Islet of Langerhans (tissue), 1 donor: ENCODE results near the gene SLC12A5.

Source experiments
- FAIRE-seq: peaks from one replicate; lab custom pipeline; 2011; peaks lifted over from hg19 to GRCh38; lab: Jason Lieb, UNC

Gene SLC12A5

GRCh38 chr20:46056027-46056833, 27.2 kb downstream of the SLC12A5 start:
- FAIRE-seq, result no peak

- no peak for FAIRE-seq
Measured at GRCh38 chr20:46056970-46057855, 28.2 kb downstream of the SLC12A5 start.

GRCh38 chr20:46057856-46058598, 29.0 kb downstream of the SLC12A5 start:
- no peak for FAIRE-seq

GRCh38 chr20:46058599-46059281, 29.7 kb downstream of the SLC12A5 start:
- FAIRE-seq, result no peak

DNA sequence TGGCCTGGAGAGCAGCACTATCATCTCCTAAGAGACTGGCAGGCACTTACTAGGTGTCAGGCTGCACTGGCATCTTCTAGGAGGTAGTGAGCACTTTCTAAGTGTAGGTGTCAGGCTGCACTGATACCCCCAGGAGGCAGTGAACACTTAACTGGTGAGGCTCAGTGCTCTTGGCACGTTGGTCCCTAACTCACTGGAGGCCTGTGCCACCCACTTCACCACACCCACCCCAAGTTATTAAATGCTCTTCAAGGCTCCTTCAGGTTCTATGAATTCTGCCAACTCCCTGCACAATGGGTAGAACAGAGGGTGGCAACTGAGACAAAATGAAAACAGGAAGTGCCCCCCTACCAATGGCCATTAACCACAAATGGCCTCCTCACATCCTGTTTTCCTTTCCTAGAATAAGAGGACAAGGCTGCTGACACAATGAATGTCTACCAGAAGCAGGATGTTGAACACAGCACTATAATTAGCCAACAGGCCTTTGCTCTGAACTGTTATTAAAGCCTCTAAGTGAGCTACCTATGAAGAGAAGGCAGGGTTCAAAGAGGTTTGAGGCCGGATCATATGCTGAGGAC, 31.4 kb downstream of the SLC12A5 start:
- FAIRE-seq, result no peak

- FAIRE-seq, result no peak
Measured at GRCh38 chr20:46060975-46061374, 32.0 kb downstream of the SLC12A5 start.

DNA sequence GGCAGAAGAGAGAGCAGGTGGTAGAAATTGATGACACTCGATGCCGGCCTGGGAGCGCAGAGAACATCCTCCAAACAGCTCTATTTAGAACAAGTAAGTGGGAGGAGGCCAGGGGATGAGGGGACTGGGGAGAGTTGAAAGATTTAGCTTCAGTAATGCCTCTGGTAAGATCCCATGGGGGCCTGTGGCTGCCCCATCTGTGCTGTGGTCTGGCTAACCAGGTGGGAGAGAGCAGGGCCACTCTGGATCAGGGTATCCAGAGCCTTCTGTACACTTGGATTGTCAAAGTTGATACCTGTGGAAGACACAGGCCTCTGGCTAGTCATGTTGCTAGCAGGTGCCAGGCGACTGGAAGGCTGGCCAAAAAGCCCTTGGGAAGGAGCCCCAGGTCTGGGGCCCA, 33.1 kb downstream of the SLC12A5 start:
- FAIRE-seq, result no peak

DNA sequence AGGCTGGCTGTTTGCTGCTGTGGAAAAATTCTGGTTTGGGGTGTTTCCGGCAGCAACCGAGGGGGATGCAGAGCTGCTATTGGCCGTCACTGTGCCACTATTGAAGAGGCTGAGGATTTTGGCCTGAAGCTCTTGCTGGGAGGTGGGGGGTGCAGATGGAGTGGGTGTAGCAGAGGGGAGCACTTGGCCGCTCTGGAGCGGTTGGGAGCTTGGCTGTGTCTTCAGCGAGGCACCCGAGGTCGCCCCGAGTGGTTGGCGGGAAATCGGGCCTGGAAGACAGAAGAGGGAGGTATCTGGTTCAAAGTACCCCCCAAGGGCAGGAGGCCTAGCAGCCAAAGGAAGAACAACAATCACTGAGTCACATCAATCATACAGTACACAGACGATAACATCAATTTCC, 33.6 kb downstream of the SLC12A5 start:
- no peak for FAIRE-seq

DNA sequence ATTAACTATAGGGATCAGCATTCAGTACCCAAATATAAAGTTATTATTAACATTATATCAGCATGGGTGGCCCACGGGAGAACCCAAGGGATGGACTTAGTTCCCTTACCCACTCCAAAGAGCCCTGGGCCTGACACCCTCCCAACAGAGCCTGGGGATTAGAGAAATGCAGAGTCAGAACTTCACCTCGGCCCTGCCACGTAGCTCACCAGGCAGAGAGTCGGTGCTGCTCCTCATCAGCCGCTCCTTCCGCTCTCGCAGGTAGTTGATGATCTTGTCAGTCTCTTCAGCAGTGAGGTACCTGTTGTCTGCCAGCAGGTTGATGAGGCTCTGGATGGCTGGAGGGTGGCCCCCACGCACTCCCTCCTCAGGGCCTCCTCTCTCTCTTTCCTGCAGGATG, 34.1 kb downstream of the SLC12A5 start:
- no peak for FAIRE-seq

GRCh38 chr20:46063652-46064054, 34.6 kb downstream of the SLC12A5 start:
- no peak for FAIRE-seq

DNA sequence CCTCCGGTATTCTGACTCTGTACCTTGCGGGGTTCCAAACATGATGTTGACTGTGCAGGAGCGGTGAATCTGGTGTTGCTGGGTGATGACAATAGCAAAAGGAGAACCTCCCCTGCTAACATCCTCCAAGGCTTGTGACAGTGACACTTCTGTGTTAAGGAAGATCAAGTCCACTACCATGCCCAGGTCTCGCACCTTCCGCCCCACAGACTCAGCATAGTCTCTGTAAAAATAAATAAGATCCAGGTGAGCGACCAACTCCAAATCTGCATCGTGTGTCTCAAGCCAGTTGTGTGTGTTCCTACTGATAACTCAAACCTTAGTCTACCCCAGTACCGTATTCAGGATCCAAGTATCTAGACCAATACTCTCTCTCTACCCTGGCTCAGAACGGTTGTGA, 36.0 kb downstream of the SLC12A5 start:
- no peak for FAIRE-seq

DNA sequence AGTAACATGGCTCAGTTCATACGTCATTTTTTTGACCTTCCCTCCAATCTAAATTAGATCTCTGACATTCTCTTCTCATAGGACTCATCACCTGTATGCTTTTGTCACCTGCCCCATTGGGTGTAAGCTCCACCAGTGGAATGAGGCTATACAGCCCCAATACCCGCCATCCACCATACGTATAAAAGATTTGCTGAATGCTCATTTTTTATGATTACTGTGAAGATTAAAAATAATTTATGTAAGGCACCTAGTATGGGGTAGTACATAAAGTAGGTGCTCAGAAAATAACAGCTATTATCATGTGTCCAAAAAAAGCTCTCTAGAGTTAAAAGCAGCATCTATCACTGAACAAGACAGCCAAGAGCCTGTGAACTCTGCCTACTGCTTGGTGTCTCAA, 36.7 kb downstream of the SLC12A5 start:
- FAIRE-seq, result no peak

DNA sequence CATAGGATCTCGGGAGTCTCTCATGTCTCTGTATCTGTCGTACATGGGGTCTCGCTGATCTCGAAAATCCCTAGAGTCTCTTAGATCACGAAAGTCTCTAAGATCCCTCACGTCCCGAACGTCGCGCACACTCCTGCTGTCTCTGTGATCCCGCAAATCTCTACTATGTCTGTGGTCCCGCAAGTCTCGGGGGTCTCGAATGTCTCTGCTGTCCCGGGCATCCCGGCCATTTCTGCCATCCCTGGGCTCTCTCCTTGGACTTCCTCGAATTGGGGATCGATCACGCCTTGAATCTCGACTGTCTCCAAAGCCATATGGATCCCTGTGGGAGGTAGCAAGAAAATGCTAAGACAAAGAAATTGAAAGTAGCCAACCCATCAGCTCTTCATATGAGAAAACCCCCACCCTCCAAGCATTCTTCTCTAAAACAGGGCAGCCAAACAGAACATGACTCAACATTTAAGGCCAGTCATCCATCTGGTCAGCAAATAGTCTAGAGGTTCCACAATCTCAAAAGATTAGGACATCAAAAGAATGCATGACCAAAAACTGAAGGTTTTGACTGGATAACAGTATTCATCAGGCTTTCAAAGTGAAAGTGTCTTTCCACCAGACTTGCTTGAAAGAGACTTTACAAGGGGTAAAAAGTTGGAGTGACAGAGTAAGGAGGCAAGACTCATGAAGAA, 41.3 kb downstream of the SLC12A5 start:
- FAIRE-seq, result no peak

GRCh38 chr20:46071573-46071972, 42.6 kb downstream of the SLC12A5 start:
- no peak for FAIRE-seq

DNA sequence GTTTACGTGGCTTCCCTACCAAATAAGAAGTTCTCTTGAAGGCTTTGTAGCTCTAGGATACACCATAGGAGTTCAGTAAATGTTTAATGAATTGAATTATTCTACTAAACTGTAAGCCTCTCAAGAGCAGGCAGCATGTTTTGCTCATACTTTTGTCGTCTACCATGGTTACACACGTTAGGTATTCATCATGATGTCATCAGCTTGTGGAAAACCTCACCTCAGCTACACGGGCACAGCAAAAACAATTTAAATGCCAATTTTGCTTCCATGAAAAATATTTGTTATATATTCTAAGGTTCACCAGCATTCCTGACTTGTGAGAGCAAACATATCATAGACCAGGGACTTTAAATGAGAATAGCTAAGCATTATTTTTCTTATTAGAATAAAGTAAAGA, 44.0 kb downstream of the SLC12A5 start:
- FAIRE-seq, result no peak

GRCh38 chr20:46073443-46073842, 44.4 kb downstream of the SLC12A5 start:
- no peak for FAIRE-seq

- no peak for FAIRE-seq
Measured at GRCh38 chr20:46074006-46074405, 45.0 kb downstream of the SLC12A5 start.

- FAIRE-seq, result peak; percentile 79
Measured at GRCh38 chr20:46076806-46077205, 47.8 kb downstream of the SLC12A5 start.

- FAIRE-seq, result no peak
Measured at GRCh38 chr20:46077642-46078305, 48.8 kb downstream of the SLC12A5 start.

DNA sequence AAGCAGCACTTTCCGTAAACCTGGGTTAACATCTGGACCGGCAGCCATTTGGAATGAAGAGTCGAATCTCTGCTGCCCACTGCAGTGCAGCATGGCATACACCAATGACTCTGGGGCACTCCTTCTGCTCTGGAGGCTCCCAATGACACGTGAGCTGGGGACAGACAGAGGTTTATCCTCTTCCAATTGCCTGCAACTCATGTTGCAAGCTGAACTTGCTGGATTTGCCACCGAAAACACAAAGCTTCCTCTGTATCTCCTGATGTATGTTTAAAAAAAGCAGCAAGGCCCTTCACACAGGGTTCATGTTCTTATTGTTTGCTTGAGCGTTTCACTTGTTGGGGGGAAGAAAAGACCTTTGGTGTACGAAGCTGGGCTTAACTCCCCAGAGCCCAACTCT, 49.9 kb downstream of the SLC12A5 start:
- no peak for FAIRE-seq

- FAIRE-seq, result no peak
Measured at GRCh38 chr20:46081074-46081473, 52.1 kb downstream of the SLC12A5 start.
